Adrenal gland (tissue), 12 donors: Measurements from ENCODE around the gene PRDM11. TPM values are rescaled to one million over a fixed set of nuclear protein-coding genes. Genes with fewer than 3 reads are reported as not detected.

Experiments used
- DNase-seq, 7 donors: peaks; one replicate each; pipeline ENCODE4 v3.0.0-alpha.2; 2019 to 2020
- H3K27ac ChIP-seq, 5 donors: fragments of 200-600 bp; sonication (generic) in 4 of 5; 1 replicate in 3 of 5; 2 replicates in 2 of 5; pipeline versions ENCODE4 v1.5.1 to v1.8.0; 2016 to 2020; ENCODE audit warnings: mild to moderate bottlenecking in 1 of 5
- H3K27me3 ChIP-seq: fragments of 200-600 bp; 2 replicates; pipeline ENCODE4 v1.8.0; 2021
- H3K36me3 ChIP-seq, 2 donors: fragments of 200-600 bp; replicated peaks in 1 of 2; 1 replicate in 1 of 2; 2 replicates in 1 of 2; pipeline versions ENCODE4 v1.5.1 to v1.8.0; 2018 to 2022
- H3K4me1 ChIP-seq, 2 donors: fragments of 200-600 bp; replicated peaks in 1 of 2; 1 replicate in 1 of 2; 2 replicates in 1 of 2; pipeline versions ENCODE4 v1.5.1 to v1.8.0; 2018 to 2021
- H3K4me3 ChIP-seq, 4 donors: fragments of 200-600 bp; sonication (generic) in 3 of 4; one replicate each; pipeline ENCODE4 v1.5.1; 2016 to 2018
- H3K9me3 ChIP-seq, 3 donors: fragments of 200-600 bp; sonication (generic) in 1 of 3; replicated peaks in 1 of 3; 1 replicate in 2 of 3; 2 replicates in 1 of 3; pipeline versions ENCODE4 v1.5.1 to v1.8.0; 2016 to 2021
- POLR2A ChIP-seq, 2 donors: fragments of 450-650 bp; IDR thresholded peaks; one replicate each; pipeline ENCODE4 v1.6.1; 2017; ENCODE audit warnings: antibody characterized with exemption in 2 of 2, mild to moderate bottlenecking in 2 of 2, moderate library complexity in 1 of 2
- WGBS, 4 donors: extraction: QIAGEN DNeasy Blood & Tissue Kit in 2 of 4; methylation state at CpG; one replicate each; pipeline versions ENCODE4 v1.1.5 to v1.1.7; 2013 to 2017; 5-methylcytosine and 5-hydroxymethylcytosine counted together
- intact Hi-C, 2 donors: fragments of 100-400 bp; cut with DNase I; formaldehyde crosslinking; loops; one replicate each; pipeline versions ENCODE4 v1.14.1 to v1.15.0; 2022 to 2023
- polyA plus RNA-seq, 3 donors: library from polyadenylated mRNA; stranded (reverse); fragments of 200-250 nt in 2 of 3; fragments of 350-450 nt in 1 of 3; fragmentation: Illumina TruSeq in 1 of 3; extraction: RNeasy Lipid Tissue Mini Kit (QIAGEN cat#74804) in 1 of 3; gene quantifications; one replicate each; pipeline ENCODE4 v1.2.3, GENCODE V29; 2013 to 2014
- total RNA-seq, 9 donors: library from RNA; depleted of rRNA in 4 of 9; stranded (reverse); fragments of >200 nt in 4 of 9; fragments of 120-200 nt in 1 of 9; fragmentation: NEBNext Ultra II Directional in 1 of 9; extraction: Animal tissue kit (Norgen Biotek cat#: 25700) in 1 of 9; gene quantifications; one replicate each; pipeline versions ENCODE4 v1.1.0 to v1.2.4, GENCODE V29; 2013 to 2023
- TF ChIP-seq, protein P1 (sequence below), 6 experiments: fragments of 450-650 bp in 4 of 6; fragments of 200-600 bp in 2 of 6; sonication (generic) in 1 of 6; IDR thresholded peaks; 1 replicate in 5 of 6; 2 replicates in 1 of 6; pipeline versions ENCODE4 v1.5.1 to v1.8.0; 2016 to 2021; ENCODE audit warnings: antibody characterized with exemption in 6 of 6, mild to moderate bottlenecking in 2 of 6, moderate library complexity in 1 of 6
- donor health status: healthy with polysubstance abuse.
- donor health status: Bipolar disorder and iron deficiency.
- donor health status: DM: yes; HTN: yes; CAD: no.
- donor health status: DM: no; HTN: no; CAD: no.
- donor health status: DM: no; HTN: no; CAD: no.
- donor health status: DM: yes; HTN: yes; CAD: no.

Gene PRDM11
- total and polyA plus RNA-seq, 12 donors: 3.3 to 16.9 (median 11.9) TPM

GRCh38 chr11:45226901-45227300, 80.5 kb downstream of the PRDM11 start:
- intact Hi-C loops: no loop called here
- peaks cover 0 to 25% of the 10 kb centered on the region in 2 donors for H3K36me3 ChIP-seq

DNA sequence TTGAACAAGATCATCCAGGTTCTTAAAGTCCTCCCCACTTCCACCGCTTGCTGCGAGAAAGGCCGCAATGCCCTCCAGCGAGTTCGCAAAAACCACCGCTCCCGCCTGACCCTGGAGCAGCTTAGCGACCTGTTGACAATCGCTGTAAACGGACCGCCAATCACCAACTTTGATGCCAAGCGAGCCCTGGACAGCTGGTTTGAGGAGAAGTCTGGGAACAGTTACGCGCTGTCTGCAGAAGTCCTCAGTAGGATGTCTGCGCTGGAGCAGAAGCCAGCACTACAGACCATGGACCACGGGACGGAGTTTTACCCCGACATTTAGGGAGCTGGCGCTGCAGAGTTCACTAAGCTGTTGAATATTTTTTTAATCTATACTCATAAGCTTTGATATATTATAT, 81.4 kb downstream of the PRDM11 start:
- DNase-seq: no peak
- Histone ChIP-seq H3K27me3 (no peaks in the 10 kb centered on the region), H3K4me3 (no peak overlapping the region), H3K9me3 (no peaks in the 10 kb centered on the region), H3K27ac (no peak overlapping the region), H3K36me3 (peaks cover 0 to 25% of the 10 kb centered on the region in 2 donors), H3K4me1 (no peaks in the 10 kb centered on the region)
- TF ChIP-seq, protein P1, sequence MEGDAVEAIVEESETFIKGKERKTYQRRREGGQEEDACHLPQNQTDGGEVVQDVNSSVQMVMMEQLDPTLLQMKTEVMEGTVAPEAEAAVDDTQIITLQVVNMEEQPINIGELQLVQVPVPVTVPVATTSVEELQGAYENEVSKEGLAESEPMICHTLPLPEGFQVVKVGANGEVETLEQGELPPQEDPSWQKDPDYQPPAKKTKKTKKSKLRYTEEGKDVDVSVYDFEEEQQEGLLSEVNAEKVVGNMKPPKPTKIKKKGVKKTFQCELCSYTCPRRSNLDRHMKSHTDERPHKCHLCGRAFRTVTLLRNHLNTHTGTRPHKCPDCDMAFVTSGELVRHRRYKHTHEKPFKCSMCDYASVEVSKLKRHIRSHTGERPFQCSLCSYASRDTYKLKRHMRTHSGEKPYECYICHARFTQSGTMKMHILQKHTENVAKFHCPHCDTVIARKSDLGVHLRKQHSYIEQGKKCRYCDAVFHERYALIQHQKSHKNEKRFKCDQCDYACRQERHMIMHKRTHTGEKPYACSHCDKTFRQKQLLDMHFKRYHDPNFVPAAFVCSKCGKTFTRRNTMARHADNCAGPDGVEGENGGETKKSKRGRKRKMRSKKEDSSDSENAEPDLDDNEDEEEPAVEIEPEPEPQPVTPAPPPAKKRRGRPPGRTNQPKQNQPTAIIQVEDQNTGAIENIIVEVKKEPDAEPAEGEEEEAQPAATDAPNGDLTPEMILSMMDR (IDR thresholded peaks at IDR 0.05): no peak
- TF ChIP-seq POLR2A (IDR thresholded peaks at IDR 0.05): no peak
- 97 to 99% (median 98%) methylated on average over 15 to 19 of the region's 19 CpGs for WGBS, 4 donors
- intact Hi-C loops: no loop called here

More at GRCh38 chr11:45226901-45227300, 80.5 kb downstream of the PRDM11 start:
- TF ChIP-seq POLR2A (IDR thresholded peaks at IDR 0.05): no peak
- TF ChIP-seq, protein P1 (IDR thresholded peaks at IDR 0.05): no peak
- Histone ChIP-seq H3K4me1 (no peaks in the 10 kb centered on the region), H3K27ac (no peak overlapping the region), H3K27me3 (no peaks in the 10 kb centered on the region), H3K4me3 (no peak overlapping the region), H3K9me3 (no peaks in the 10 kb centered on the region)
- 97 to 99% (median 98%) methylated on average over 11 to 21 of the region's 21 CpGs for WGBS, 4 donors
- no peak for DNase-seq

DNA sequence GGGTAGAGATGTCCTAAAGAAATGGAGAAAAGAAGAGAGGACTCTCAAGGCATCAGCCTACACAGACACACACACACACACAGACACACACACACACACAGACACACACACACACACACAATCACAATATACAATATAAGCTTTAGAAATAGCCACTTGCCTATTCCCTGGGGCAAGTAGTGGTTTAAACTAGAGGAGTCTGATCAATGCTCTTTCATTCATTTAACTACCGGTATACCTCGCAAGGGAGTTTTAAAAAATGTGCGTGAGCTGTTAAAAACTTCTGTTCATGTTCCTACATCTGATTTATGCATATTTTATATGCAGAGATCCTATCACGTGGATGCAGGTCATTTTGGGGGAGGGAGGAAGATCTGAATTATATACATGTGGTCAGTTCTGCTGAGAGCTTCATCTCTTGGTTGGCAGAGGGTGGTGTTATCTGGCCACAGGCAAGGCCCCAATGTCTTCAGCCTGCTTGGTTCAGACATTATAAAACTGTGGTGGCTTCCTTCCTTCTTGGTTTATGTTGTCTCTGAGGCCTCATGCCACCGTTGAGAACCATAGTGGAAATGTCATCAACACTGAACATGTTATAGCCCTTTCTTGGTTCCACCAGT, 83.1 kb downstream of the PRDM11 start:
- H3K27ac ChIP-seq: no peak overlapping the region
- no peaks in the 10 kb centered on the region for H3K4me1 ChIP-seq
- no peak overlapping the region for H3K4me3 ChIP-seq
- H3K9me3 ChIP-seq: no peaks in the 10 kb centered on the region
- peaks cover 0 to 25% of the 10 kb centered on the region in 2 donors for H3K36me3 ChIP-seq
- no peak for TF ChIP-seq POLR2A (IDR thresholded peaks at IDR 0.05)
- TF ChIP-seq, protein P1 (IDR thresholded peaks at IDR 0.05): no peak
- H3K27me3 ChIP-seq: no peaks in the 10 kb centered on the region
- intact Hi-C loops: no loop called here
- 85 to 89% (median 88%) methylated on average over 5 of the region's 5 CpGs for WGBS, 4 donors
- DNase-seq: no peak

DNA sequence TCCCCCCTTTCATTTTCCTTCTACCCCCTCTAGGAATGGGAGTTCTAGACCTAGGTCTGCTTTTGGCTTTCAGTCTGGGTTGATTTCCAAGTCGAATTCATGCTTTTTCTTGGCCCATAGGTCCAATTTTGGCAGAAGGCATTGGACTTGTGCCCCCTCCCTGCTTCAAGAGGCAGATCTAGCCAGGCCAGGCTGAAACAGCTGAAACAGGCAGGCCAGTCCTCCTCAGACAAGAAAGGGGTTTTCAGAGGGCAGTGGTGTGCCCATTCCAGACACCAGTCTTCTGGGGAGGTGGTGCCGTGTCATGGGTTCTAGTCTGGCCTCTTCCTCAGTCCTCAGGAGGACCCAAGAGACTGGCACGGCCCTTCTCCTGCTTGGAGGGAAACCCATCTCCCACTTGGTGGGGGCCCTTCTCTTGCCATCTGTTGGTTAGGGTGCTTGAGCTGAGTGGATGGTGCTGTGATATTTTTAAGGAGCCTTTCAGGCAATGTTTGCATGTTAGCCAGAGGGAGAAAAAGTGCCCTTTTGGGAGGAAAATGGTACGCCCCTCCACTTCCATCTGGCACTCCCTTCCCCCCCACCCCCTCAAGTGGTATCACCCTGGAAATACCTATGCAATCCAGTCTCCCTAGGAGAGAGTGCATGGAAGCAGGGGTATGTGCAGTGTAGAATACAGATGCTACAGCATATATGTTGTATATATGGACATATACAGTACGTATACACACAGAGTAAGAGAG, 86.1 kb downstream of the PRDM11 start:
- Histone ChIP-seq H3K36me3 (peaks cover 0 to 4% of the 10 kb centered on the region in 2 donors), H3K4me3 (no peak overlapping the region), H3K4me1 (no peaks in the 10 kb centered on the region), H3K9me3 (no peaks in the 10 kb centered on the region), H3K27ac (no peak overlapping the region), H3K27me3 (no peaks in the 10 kb centered on the region)
- TF ChIP-seq POLR2A (IDR thresholded peaks at IDR 0.05): no peak
- TF ChIP-seq, protein P1 (IDR thresholded peaks at IDR 0.05): no peak
- intact Hi-C loops: no loop called here
- no peak for DNase-seq
- WGBS, 4 donors: 86 to 92% (median 90%) methylated on average over 4 to 5 of the region's 5 CpGs
